Large intestine (tissue), 3 donors: ENCODE data around the gene CAMK2D. TPM values are rescaled to one million over a fixed set of nuclear protein-coding genes. Genes with fewer than 3 reads are reported as not detected.

Experiments used
- DNase-seq, 2 donors: peaks; one replicate each; pipeline versions ENCODE4 v3.0.0 to v3.0.0-alpha.2; 2013
- H3K27ac ChIP-seq: one replicate; pipeline ENCODE4 v1.5.1; 2013; ENCODE audit warnings: low read length
- H3K27me3 ChIP-seq: 2 replicates; pipeline ENCODE4 v1.6.1; 2013; ENCODE audit warnings: low read length; ENCODE audit not compliant: control insufficient read depth, insufficient read depth
- H3K36me3 ChIP-seq: 2 replicates; pipeline ENCODE4 v1.6.1; 2013; ENCODE audit warnings: low read length; ENCODE audit not compliant: control insufficient read depth, insufficient read depth
- H3K4me1 ChIP-seq: one replicate; pipeline ENCODE4 v1.6.1; 2013; ENCODE audit warnings: low read length; ENCODE audit not compliant: control insufficient read depth, insufficient read depth
- H3K4me3 ChIP-seq: one replicate; pipeline ENCODE4 v1.5.1; 2013; ENCODE audit warnings: low read length
- H3K9me3 ChIP-seq: one replicate; pipeline ENCODE4 v1.6.1; 2013; ENCODE audit warnings: mild to moderate bottlenecking, low read depth, low read length, moderate library complexity; ENCODE audit not compliant: control insufficient read depth
- WGBS: methylation state at CpG from one replicate; pipeline ENCODE4 v1.1.5; 2013; ENCODE audit warnings: low lambda C conversion rate; ENCODE audit not compliant: insufficient coverage; 5-methylcytosine and 5-hydroxymethylcytosine counted together
- polyA plus RNA-seq: library from polyadenylated mRNA; unstranded; fragments of 120-200 nt; gene quantifications from one replicate; pipeline ENCODE4 v1.2.1, GENCODE V29; 2013

Gene CAMK2D
- polyA plus RNA-seq, 1 donor, result 67.7 TPM

DNA sequence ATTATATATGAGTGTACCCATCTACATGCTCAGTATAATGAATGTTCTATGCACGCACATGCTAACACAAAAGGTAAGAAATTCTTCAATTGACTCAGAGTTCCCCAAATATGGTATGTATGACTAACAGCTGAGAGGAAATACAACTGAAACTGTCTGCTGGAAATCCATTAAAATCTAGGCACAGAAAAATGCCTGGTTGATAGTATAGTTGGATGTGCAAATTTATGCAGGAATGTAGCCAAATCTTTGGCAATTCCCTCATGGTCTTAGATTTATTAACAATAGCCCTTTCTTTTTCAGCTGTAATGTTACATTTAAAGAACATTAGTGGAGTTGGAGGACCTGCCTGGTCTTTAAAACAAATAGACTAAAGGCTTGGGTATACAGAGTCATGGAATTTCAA, 5.5 kb downstream of the CAMK2D start:
- Histone ChIP-seq H3K4me1 (peaks cover 3% of the 10 kb centered on the region), H3K36me3 (peaks cover 5% of the 10 kb centered on the region), H3K4me3 (no peak overlapping the region), H3K27me3 (no peaks in the 10 kb centered on the region), H3K27ac (no peak overlapping the region), H3K9me3 (no peaks in the 10 kb centered on the region)
- no CpG with 5 or more reads among the region's 1 CpG for WGBS
- no peak for DNase-seq

DNA sequence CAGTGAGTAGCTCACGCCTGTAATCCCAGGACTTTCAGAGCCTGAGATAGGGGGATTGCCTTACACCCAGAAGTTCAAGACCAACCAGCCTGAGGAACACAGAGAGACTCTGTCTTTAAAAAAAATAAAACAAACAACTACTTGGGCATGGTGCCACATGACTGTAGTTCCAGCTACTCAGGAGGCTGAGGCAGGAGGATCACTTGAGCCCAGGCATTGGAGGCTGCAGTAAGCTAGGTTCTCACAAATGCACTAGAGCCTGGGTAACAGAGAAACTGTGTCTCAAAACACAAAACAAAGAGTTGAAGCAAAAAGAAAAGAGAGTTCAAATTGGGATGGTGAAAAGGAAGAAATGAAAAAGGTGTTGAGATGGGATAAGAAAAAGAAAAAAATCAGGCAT, 10.8 kb downstream of the CAMK2D start:
- Histone ChIP-seq H3K27ac (no peak overlapping the region), H3K4me1 (peaks cover under 1% of the 10 kb centered on the region), H3K9me3 (no peaks in the 10 kb centered on the region), H3K4me3 (no peak overlapping the region), H3K36me3 (peaks cover 11% of the 10 kb centered on the region), H3K27me3 (no peaks in the 10 kb centered on the region)
- no CpG with 5 or more reads among the region's 1 CpG for WGBS
- no peak for DNase-seq

DNA sequence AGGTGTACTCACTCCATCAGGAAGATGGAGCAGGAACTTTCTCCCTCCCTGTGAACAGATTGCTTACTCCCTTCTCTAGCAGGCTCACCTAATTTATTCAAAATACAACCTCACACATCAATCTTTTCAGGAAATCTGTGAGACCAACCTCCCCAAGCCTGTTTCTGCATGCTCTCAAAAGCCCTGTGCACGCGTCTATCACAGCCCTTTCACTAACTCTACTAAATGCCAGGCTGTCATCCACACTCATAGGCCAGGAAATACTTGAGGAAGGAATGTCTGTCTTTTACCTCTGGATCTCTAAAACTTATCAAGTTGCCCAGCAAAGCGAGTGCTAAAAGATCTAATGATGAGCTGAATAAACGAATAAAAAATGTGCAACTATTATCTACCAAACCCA, 11.2 kb downstream of the CAMK2D start:
- DNase-seq, result no peak
- H3K4me1 ChIP-seq, result peaks cover 3% of the 10 kb centered on the region
- H3K9me3 ChIP-seq, result no peaks in the 10 kb centered on the region
- peaks cover 10% of the 10 kb centered on the region for H3K36me3 ChIP-seq
- no peak overlapping the region for H3K4me3 ChIP-seq
- no peaks in the 10 kb centered on the region for H3K27me3 ChIP-seq
- 100% methylated on average over 2 of the region's 4 CpGs for WGBS
- H3K27ac ChIP-seq, result no peak overlapping the region

DNA sequence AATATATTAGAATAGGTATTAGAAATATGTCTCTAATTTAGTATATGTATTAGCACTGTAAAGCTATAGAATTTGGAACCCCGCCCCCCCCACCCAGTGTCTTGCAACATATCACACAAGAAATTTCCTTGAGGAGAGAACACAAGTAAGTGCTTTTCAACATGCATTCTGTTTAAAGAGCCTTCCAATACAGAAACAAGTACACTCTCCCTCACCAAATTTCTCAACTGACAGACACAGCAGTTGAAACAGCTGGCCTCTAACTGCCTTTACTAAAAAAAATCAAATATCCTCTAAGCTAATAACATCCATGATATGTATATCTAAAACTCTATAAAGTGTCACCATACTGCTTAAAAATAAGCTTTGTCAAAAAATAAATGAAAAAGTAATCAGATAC, 12.4 kb downstream of the CAMK2D start:
- Histone ChIP-seq H3K27ac (no peak overlapping the region), H3K27me3 (no peaks in the 10 kb centered on the region), H3K4me3 (no peak overlapping the region), H3K9me3 (no peaks in the 10 kb centered on the region), H3K4me1 (peaks cover 8% of the 10 kb centered on the region), H3K36me3 (peaks cover 10% of the 10 kb centered on the region)
- DNase-seq, result no peak
- no CpG with 5 or more reads among the region's 1 CpG for WGBS

DNA sequence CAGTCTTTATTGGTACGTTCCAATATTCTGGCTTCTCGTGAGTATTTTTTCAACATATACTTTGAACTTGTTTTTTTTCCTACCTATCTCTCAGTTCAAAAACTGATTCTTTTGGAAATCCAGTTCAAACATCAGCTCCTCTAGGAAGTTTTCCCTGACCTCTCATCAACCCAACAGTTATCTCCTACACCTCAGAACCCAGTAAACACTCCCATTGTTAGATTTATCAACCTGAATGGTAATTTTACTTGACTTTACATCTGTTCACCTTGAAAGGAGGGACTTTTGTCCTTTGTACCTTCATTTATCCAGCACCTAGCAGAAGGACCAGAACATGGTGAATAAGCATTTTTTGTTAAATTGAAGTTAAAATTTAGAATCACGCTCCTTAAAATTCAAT, 13.6 kb downstream of the CAMK2D start:
- H3K36me3 ChIP-seq, result peaks cover 10% of the 10 kb centered on the region
- H3K4me3 ChIP-seq, result no peak overlapping the region
- no peaks in the 10 kb centered on the region for H3K9me3 ChIP-seq
- DNase-seq, result peak in 1 of 2 donors; percentile 59
- no peaks in the 10 kb centered on the region for H3K27me3 ChIP-seq
- H3K4me1 ChIP-seq, result peaks cover 14% of the 10 kb centered on the region
- 38% methylated on average over 3 of the region's 3 CpGs for WGBS
- peak overlapping the region; percentile 19 for H3K27ac ChIP-seq

DNA sequence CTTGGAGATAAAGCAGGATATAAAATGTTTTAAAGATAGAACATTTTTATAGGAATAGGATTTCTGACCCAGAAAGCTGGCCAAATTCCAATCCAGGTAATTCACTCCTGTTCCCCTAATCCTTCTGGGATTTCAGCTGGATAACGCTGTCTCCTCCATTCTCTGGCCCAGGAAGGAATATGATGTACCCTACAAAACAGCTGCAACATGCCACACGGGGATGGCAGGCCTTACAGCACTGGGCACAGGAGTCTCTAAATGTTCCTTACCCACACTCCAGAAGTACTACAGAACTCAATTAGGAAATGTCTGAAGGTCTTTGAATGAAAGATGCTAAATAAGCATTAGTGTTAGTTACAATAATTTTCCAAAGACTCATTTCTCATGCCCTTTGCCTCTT, 15.8 kb downstream of the CAMK2D start:
- WGBS, result no CpG with 5 or more reads among the region's 2 CpGs
- H3K4me3 ChIP-seq, result no peak overlapping the region
- no peak overlapping the region for H3K27ac ChIP-seq
- no peaks in the 10 kb centered on the region for H3K9me3 ChIP-seq
- peaks cover 7% of the 10 kb centered on the region for H3K36me3 ChIP-seq
- no peak for DNase-seq
- peaks cover 34% of the 10 kb centered on the region for H3K4me1 ChIP-seq
- no peaks in the 10 kb centered on the region for H3K27me3 ChIP-seq

DNA sequence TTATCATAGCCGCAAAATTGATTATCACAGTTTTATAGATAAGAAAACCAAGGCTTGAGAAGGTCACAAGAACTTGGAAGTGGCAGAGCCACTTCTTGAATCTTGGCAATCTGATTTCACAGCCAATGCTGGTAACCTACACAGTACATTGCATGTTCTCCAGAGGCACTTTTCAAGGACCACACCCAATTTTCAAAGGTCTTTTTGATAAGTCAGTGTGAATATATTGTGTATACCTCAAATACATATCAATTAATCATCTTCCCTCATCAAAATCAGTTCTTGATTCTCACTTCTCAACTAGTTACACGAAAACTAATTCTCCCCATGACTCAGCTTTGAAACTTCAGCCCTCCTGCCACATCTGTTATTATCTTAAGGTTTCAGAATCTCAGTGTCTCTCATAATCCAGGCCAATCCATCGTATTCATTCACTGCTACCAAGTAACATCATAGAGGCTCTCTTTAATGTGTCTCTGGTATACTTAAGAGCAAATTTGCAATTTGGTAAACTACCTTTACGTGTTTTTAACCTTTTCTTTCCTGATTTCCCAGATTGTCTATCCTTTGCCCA, 16.8 kb downstream of the CAMK2D start:
- no peaks in the 10 kb centered on the region for H3K9me3 ChIP-seq
- no peak for DNase-seq
- peak overlapping the region; percentile 7 for H3K27ac ChIP-seq
- H3K4me1 ChIP-seq, result peaks cover 37% of the 10 kb centered on the region
- H3K36me3 ChIP-seq, result peaks cover 3% of the 10 kb centered on the region
- WGBS, result 75% methylated on average over 2 of the region's 4 CpGs
- no peak overlapping the region for H3K4me3 ChIP-seq
- H3K27me3 ChIP-seq, result no peaks in the 10 kb centered on the region

DNA sequence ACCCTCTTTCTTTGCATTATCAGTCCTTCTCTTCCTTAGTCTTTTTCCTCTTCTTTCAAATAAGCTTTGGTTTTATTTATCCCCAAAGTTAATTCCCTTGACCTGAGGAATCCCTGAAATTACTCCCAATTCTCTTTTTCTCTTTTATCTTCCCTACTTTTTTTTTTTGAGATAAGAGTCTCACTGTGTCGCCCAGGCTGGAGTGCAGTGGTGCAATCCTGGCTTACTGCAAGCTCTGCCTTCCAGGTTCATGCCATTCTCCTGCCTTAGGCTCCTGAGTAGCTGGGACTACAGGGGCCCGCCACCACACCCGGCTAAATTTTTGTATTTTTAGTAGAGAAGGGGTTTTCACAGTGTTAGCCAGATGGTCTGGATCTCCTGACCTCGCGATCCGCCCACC, 17.8 kb downstream of the CAMK2D start:
- H3K9me3 ChIP-seq, result no peaks in the 10 kb centered on the region
- DNase-seq, result no peak
- H3K36me3 ChIP-seq, result peaks cover 3% of the 10 kb centered on the region
- H3K27ac ChIP-seq, result peak overlapping the region; percentile 71
- no peak overlapping the region for H3K4me3 ChIP-seq
- no peaks in the 10 kb centered on the region for H3K27me3 ChIP-seq
- no CpG with 5 or more reads among the region's 6 CpGs for WGBS
- peaks cover 37% of the 10 kb centered on the region for H3K4me1 ChIP-seq

DNA sequence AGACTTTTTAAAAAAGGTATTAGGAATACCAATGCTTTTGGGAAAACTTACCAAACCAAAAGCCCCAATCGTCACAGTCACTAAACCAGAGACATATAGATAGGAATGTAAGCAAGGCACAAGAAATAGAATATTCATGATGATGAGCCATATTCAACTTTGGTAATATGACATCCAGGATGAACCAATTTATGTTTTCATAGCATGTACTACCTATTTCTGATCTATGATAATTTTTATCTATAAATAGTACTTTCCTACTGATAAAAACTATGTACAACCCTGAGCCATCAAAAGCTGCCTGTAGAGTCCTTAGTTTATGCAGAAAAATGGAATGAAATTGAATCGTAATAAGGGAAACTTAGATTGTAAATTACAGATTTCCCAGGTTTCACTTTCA, 18.9 kb downstream of the CAMK2D start:
- Histone ChIP-seq H3K36me3 (peaks cover 3% of the 10 kb centered on the region), H3K4me3 (no peak overlapping the region), H3K27me3 (no peaks in the 10 kb centered on the region), H3K9me3 (no peaks in the 10 kb centered on the region), H3K4me1 (peaks cover 37% of the 10 kb centered on the region), H3K27ac (peak overlapping the region; percentile 71)
- DNase-seq, result no peak
- 100% methylated on average over 1 of the region's 2 CpGs for WGBS

DNA sequence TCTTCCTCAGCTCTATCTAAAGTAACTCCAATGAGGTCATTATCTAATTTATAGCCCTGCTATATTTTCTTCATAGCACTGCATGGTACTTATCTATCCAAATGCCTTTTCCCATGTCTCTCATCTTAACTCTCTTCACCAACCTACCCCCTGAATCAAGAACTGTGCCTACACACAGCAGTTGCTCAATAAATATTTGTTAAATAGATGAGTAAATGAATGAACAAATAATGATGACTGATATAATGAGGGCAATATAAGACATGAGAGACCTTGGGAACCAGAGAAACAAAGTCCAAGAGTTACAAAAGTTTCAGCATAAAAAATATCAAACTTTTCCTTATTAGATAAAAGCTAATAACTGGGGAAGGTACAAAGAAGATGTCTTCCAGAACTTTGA, 19.6 kb downstream of the CAMK2D start:
- H3K36me3 ChIP-seq, result peaks cover 3% of the 10 kb centered on the region
- peaks cover 37% of the 10 kb centered on the region for H3K4me1 ChIP-seq
- DNase-seq, result peak; percentile 43 to 90
- no peaks in the 10 kb centered on the region for H3K27me3 ChIP-seq
- no peak overlapping the region for H3K4me3 ChIP-seq
- no peaks in the 10 kb centered on the region for H3K9me3 ChIP-seq
- peak overlapping the region; percentile 74 for H3K27ac ChIP-seq

DNA sequence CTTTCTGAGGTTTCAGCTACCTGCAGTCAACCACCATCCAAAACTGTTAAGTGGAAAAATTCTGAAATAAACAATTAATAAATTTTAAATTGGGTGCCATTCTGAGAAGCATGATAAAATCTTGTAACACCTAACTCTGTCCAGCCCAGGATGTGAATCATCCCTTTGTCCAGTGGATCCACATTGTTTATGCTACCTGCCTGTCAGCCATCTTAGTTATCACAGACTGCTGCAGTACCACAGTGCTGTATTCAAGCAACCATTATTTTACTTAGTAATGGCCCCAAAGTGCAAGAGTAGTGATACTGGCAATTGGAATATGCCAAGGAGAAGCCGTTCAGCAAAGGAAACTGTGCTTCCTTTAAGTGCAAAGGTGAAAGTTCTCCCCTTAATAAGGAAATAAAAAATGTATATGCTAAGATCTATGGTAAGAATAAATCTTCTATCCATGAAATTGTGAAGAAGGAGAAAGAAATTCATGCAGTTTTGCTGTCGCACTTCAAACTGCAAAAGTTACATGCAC, 20.6 kb downstream of the CAMK2D start:
- Histone ChIP-seq H3K36me3 (peaks cover 3% of the 10 kb centered on the region), H3K9me3 (no peaks in the 10 kb centered on the region), H3K27ac (peak overlapping the region; percentile 2), H3K4me1 (peaks cover 37% of the 10 kb centered on the region), H3K4me3 (no peak overlapping the region), H3K27me3 (no peaks in the 10 kb centered on the region)
- WGBS, result 100% methylated on average over 1 of the region's 2 CpGs
- no peak for DNase-seq
